H1 (cell line): ENCODE data around the gene TMEM203. TPM values are rescaled to one million over a fixed set of nuclear protein-coding genes. Genes with fewer than 3 reads are reported as not detected.

Source experiments
- CTCF ChIA-PET: fragments of 300-600 bp; sonication (Branson Sonifier 250); formaldehyde crosslinking; loops from one replicate; lab custom pipeline; 2021; ENCODE audit not compliant: partially characterized antibody; lab: Charles Lee
- POLR2A ChIA-PET: fragments of 300-600 bp; sonication (Branson Sonifier 250); formaldehyde crosslinking; loops from one replicate; lab custom pipeline; 2021; ENCODE audit warnings: inconsistent platforms; ENCODE audit not compliant: partially characterized antibody; lab: Charles Lee
- DNase-seq, 2 experiments: peaks; one replicate each; pipeline versions ENCODE4 v3.0.0 to v3.0.0-alpha.2; 2010 to 2022; ENCODE audit warnings: low spot score in 2 of 2, low read depth in 1 of 2, mixed read lengths in 1 of 2
- FAIRE-seq: peaks from 2 replicates; lab custom pipeline; 2011; peaks lifted over from hg19 to GRCh38; lab: Jason Lieb, UNC
- H2AFZ ChIP-seq: 2 replicates; pipeline ENCODE4 v1.8.1; 2012; ENCODE audit warnings: low read length, inconsistent platforms
- H2AK5ac ChIP-seq: 2 replicates; pipeline ENCODE4 v1.6.1; 2013; ENCODE audit warnings: low read depth, low read length
- H2BK120ac ChIP-seq: replicated peaks from 2 replicates; pipeline ENCODE3; 2013; ENCODE audit warnings: low read depth, low read length, inconsistent platforms
- H2BK12ac ChIP-seq: 2 replicates; pipeline ENCODE4 v1.6.1; 2013; ENCODE audit warnings: low read depth, low read length
- H2BK15ac ChIP-seq: 2 replicates; pipeline ENCODE4 v1.6.1; 2013; ENCODE audit warnings: low read length
- H2BK20ac ChIP-seq: 2 replicates; pipeline ENCODE4 v1.6.1; 2013; ENCODE audit warnings: low read length
- H2BK5ac ChIP-seq: 2 replicates; pipeline ENCODE4 v1.6.1; 2013; ENCODE audit warnings: low read depth, low read length
- H3K14ac ChIP-seq: 2 replicates; pipeline ENCODE4 v1.6.1; 2013; ENCODE audit warnings: inconsistent platforms; ENCODE audit not compliant: insufficient read length
- H3K18ac ChIP-seq: 2 replicates; pipeline ENCODE4 v1.6.1; 2013; ENCODE audit warnings: low read length; ENCODE audit errors: extremely low read depth
- H3K23ac ChIP-seq: 2 replicates; pipeline ENCODE4 v1.6.1; 2013; ENCODE audit warnings: inconsistent platforms; ENCODE audit not compliant: insufficient read length
- H3K23me2 ChIP-seq: 2 replicates; pipeline ENCODE4 v1.6.1; 2013; ENCODE audit warnings: low read depth, low read length
- H3K27ac ChIP-seq: 2 replicates; pipeline ENCODE4 v1.6.1; 2011; ENCODE audit warnings: low read depth, low read length, inconsistent platforms
- H3K27me3 ChIP-seq, 4 experiments: replicated peaks in 1 of 4; 1 replicate in 1 of 4; 2 replicates in 3 of 4; pipeline versions ENCODE4 v1.6.1 to v1.8.1; 2011 to 2013; ENCODE audit warnings: low read length in 3 of 4, mild to moderate bottlenecking in 3 of 4, inconsistent platforms in 2 of 4, mixed read lengths in 2 of 4, moderate library complexity in 1 of 4; ENCODE audit not compliant: control insufficient read depth in 3 of 4, insufficient read depth in 3 of 4; ENCODE audit errors: extremely low read depth in 1 of 4
- H3K36me3 ChIP-seq, 4 experiments: 2 replicates each; pipeline versions ENCODE4 v1.6.1 to v1.8.1; 2011 to 2013; ENCODE audit warnings: mild to moderate bottlenecking in 4 of 4, low read length in 3 of 4, moderate library complexity in 2 of 4, control low read depth in 1 of 4, inconsistent platforms in 1 of 4; ENCODE audit not compliant: insufficient read depth in 4 of 4, control insufficient read depth in 2 of 4
- H3K4ac ChIP-seq: replicated peaks from 2 replicates; pipeline ENCODE3; 2013; ENCODE audit warnings: low read length, low read depth, mixed read lengths, inconsistent platforms; ENCODE audit not compliant: insufficient read length
- H3K4me1 ChIP-seq, 4 experiments: replicated peaks in 1 of 4; 1 replicate in 1 of 4; 2 replicates in 3 of 4; pipeline versions ENCODE4 v1.6.1 to v1.8.1; 2011 to 2013; ENCODE audit warnings: low read length in 3 of 4, inconsistent platforms in 2 of 4, mixed read lengths in 1 of 4; ENCODE audit not compliant: insufficient read depth in 4 of 4, control insufficient read depth in 3 of 4
- H3K4me2 ChIP-seq, 2 experiments: 2 replicates each; pipeline versions ENCODE4 v1.6.1 to v1.8.1; 2011 to 2013; ENCODE audit warnings: low read depth in 2 of 2, low read length in 2 of 2, control low read depth in 1 of 2, inconsistent platforms in 1 of 2, mild to moderate bottlenecking in 1 of 2; ENCODE audit not compliant: insufficient read depth in 1 of 2
- H3K4me3 ChIP-seq, 4 experiments: fragments of 200-600, 300-600 bp in 1 of 4; sonication (generic), shearing (Covaris generic), sonication (Bioruptor Twin) in 1 of 4; 2 replicates each; pipeline versions ENCODE4 v1.5.1 to v1.8.1; 2011 to 2016; ENCODE audit warnings: low read length in 4 of 4, low read depth in 3 of 4, control low read depth in 2 of 4, inconsistent platforms in 2 of 4, mild to moderate bottlenecking in 2 of 4, mixed read lengths in 1 of 4, moderate library complexity in 1 of 4; ENCODE audit not compliant: insufficient read depth in 2 of 4; ENCODE audit errors: extremely low read depth in 1 of 4
- H3K56ac ChIP-seq: replicated peaks from 2 replicates; pipeline ENCODE3; 2013; ENCODE audit warnings: low read depth, mild to moderate bottlenecking, mixed read lengths, low read length, inconsistent platforms; ENCODE audit not compliant: insufficient read length
- H3K79me1 ChIP-seq: 2 replicates; pipeline ENCODE4 v1.6.1; 2013; ENCODE audit warnings: low read depth, low read length, control low read depth
- H3K79me2 ChIP-seq, 2 experiments: 2 replicates each; pipeline versions ENCODE4 v1.6.1 to v1.8.1; 2012 to 2013; ENCODE audit warnings: low read length in 2 of 2, mild to moderate bottlenecking in 2 of 2, inconsistent platforms in 1 of 2; ENCODE audit not compliant: insufficient read depth in 2 of 2, control insufficient read depth in 1 of 2
- H3K9ac ChIP-seq, 4 experiments: replicated peaks in 1 of 4; 1 replicate in 1 of 4; 2 replicates in 3 of 4; pipeline versions ENCODE4 v1.6.1 to v1.8.1; 2011 to 2013; ENCODE audit warnings: low read depth in 3 of 4, low read length in 3 of 4, control low read depth in 2 of 4, mild to moderate bottlenecking in 2 of 4, moderate library complexity in 2 of 4, inconsistent platforms in 1 of 4; ENCODE audit errors: extremely low read depth in 1 of 4
- H3K9me3 ChIP-seq, 2 experiments: 2 replicates each; pipeline versions ENCODE4 v1.6.1 to v1.8.1; 2012 to 2013; ENCODE audit warnings: mild to moderate bottlenecking in 2 of 2, moderate library complexity in 2 of 2, control low read depth in 1 of 2, inconsistent platforms in 1 of 2, low read depth in 1 of 2, low read length in 1 of 2, mixed read lengths in 1 of 2; ENCODE audit not compliant: insufficient read depth in 2 of 2
- H4K20me1 ChIP-seq, 2 experiments: replicated peaks in 1 of 2; 2 replicates each; pipeline versions ENCODE3 to v1.8.1; 2011 to 2013; ENCODE audit warnings: inconsistent platforms in 2 of 2, low read length in 2 of 2, mild to moderate bottlenecking in 1 of 2; ENCODE audit not compliant: insufficient read depth in 2 of 2, control insufficient read depth in 1 of 2
- H4K5ac ChIP-seq: 2 replicates; pipeline ENCODE4 v1.6.1; 2013; ENCODE audit warnings: low read length, low read depth, mixed read lengths, inconsistent platforms; ENCODE audit not compliant: insufficient read length
- H4K8ac ChIP-seq: 2 replicates; pipeline ENCODE4 v1.8.0; 2013; ENCODE audit warnings: mild to moderate bottlenecking, moderate library complexity, low read length, inconsistent platforms; ENCODE audit not compliant: insufficient read depth; ENCODE audit errors: extremely low read depth
- H4K91ac ChIP-seq: replicated peaks from 2 replicates; pipeline ENCODE3; 2013; ENCODE audit warnings: low read length, mixed read lengths, inconsistent platforms; ENCODE audit not compliant: insufficient read length
- CHD1 ChIP-seq: IDR thresholded peaks from 2 replicates; pipeline ENCODE4 v1.6.1; 2012; ENCODE audit warnings: low read depth, low read length, improper control_type of control experiment
- E2F6 ChIP-seq: IDR thresholded peaks from 2 replicates; pipeline ENCODE4 v1.6.1; 2012; ENCODE audit warnings: inconsistent platforms
- EZH2 ChIP-seq: fragments of 200-600 bp; sonication (generic); IDR thresholded peaks from 2 replicates; pipeline ENCODE4 v1.7.1; 2012; ENCODE audit warnings: low read depth, mild to moderate bottlenecking, moderate library complexity, low read length, inconsistent platforms; ENCODE audit not compliant: severe bottlenecking
- GABPA ChIP-seq: IDR thresholded peaks from 2 replicates; pipeline ENCODE4 v1.6.1; 2011; ENCODE audit warnings: mild to moderate bottlenecking, low read length, moderate library complexity, borderline replicate concordance; ENCODE audit not compliant: insufficient read depth
- POLR2A ChIP-seq, 2 experiments: IDR thresholded peaks; 1 replicate in 1 of 2; 2 replicates in 1 of 2; pipeline ENCODE4 v1.6.1; 2011; ENCODE audit warnings: low read depth in 2 of 2, low read length in 2 of 2, mild to moderate bottlenecking in 2 of 2; ENCODE audit errors: control extremely low read depth in 1 of 2
- SAP30 ChIP-seq: fragments of 300-600 bp; sonication (generic); IDR thresholded peaks from 2 replicates; pipeline ENCODE4 v1.7.1; 2012; ENCODE audit warnings: low read length, moderate library complexity, mild to moderate bottlenecking, inconsistent platforms; ENCODE audit not compliant: insufficient read depth, insufficient replicate concordance
- SUZ12 ChIP-seq: fragments of 200-600 bp; sonication (generic); IDR thresholded peaks from 2 replicates; pipeline ENCODE4 v1.6.1; 2012; ENCODE audit warnings: mild to moderate bottlenecking, inconsistent platforms, low read length, moderate library complexity, mixed read lengths
- WGBS, 2 experiments: shearing (Covaris generic) in 1 of 2; methylation state at CpG; one replicate each; pipeline versions ENCODE4 v1.1.6 to v1.1.7; 2013 to 2015; ENCODE audit warnings: low lambda C conversion rate in 2 of 2, mixed read lengths in 2 of 2, inconsistent platforms in 1 of 2, low coverage in 1 of 2, missing lambda C conversion rate in 1 of 2; ENCODE audit not compliant: insufficient replicate concordance in 2 of 2, insufficient coverage in 1 of 2, insufficient read length in 1 of 2; ENCODE audit errors: extremely low coverage in 1 of 2, missing lambda C conversion rate in 1 of 2; 5-methylcytosine and 5-hydroxymethylcytosine counted together
- polyA plus RNA-seq, 7 experiments: library from polyadenylated mRNA; depleted of rRNA in 3 of 7; stranded (reverse) in 5 of 7; unstranded in 2 of 7; fragments of >200 nt in 5 of 7; fragments of 200-250 nt in 2 of 7; gene quantifications; 1 replicate in 5 of 7; 2 replicates in 1 of 7; 4 replicates in 1 of 7; pipeline versions ENCODE4 v1.2.1 to v1.2.3, GENCODE V29; 2011 to 2013; ENCODE audit warnings: missing spikeins in 2 of 7, mixed read lengths in 2 of 7
- total RNA-seq: library from RNA; stranded (reverse); fragmentation: NEBNext Ultra II Directional; extraction: Animal tissue kit (Norgen Biotek cat#: 25700); gene quantifications from 2 replicates; pipeline ENCODE4 v1.2.1, GENCODE V29; 2021

Gene TMEM203
- total and polyA plus RNA-seq, 2 of the 8 experiments (the other 6 are each of a cell fraction or from before 2014, with no cell fraction given) = 44.1 to 57.1 TPM

DNA sequence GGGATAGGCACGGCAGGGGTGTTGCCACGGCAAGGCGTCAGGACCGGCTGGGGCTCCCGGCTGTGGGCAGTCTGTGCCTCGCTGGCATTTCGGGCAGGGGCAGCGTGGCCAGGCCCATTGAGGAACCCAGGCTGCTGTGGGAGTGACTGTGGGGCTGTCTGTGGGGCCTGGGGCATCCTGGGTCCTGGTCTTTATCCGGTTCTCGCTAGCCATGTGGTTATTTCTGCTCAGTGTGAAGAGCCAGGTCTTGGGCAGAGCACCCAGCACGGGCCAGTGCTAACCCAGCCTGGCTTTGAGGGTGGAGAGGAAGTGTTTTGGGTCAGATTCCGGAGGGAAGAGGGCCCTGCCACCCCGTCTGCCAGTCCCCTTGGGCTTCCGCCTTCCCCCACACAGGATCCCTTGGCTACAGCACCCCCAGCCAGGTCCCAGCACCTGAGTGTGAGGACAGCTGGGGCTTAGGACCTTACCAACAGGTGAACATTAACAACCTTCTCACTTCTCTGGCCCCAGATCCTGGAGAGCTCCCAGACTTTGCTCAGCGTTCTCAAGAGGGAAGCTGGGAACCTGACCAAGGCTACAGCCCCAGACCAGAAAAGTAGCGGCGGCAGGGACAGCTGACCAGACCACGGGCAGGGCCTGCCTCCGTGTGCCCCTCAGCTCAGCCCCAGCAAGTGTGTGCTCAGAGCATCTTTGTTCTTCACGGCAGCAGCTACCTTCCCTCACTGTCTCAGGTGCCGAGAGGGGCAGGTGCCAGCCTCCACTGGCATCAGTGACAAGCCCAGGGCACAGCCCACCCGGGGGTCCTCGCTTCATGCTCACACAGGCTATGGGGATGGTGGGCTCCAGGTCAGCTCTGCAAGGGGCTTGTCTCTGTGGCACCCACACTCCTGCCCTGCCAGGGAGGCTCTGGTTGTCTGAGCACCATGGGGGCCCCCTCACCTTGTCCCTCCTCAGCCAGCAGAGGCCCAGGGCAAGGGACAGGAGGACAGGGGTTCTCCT is 15.9 kb downstream of the TMEM203 start:
- H3K36me3 ChIP-seq = peaks cover 0 to 4% (median 3%) of the 10 kb centered on the region in 4 experiments; a peak in 4 of 8 replicates
- no peak overlapping the region for H4K5ac ChIP-seq
- H3K4ac ChIP-seq = no peak overlapping the region
- no peak overlapping the region for H2BK20ac ChIP-seq
- H3K4me1 ChIP-seq = peaks cover 0 to 24% (median 9%) of the 10 kb centered on the region in 4 experiments; a peak in 6 of 7 replicates
- peak overlapping the region; percentile 76 to 99 for H3K4me2 ChIP-seq
- DNase-seq = no peak
- H3K79me2 ChIP-seq = peaks cover 0 to 30% of the 10 kb centered on the region in 2 experiments; a peak in 2 of 4 replicates
- no peak overlapping the region for H4K91ac ChIP-seq
- peak overlapping the region in 2 of 4 experiments; percentile 78 to 80; a peak in 4 of 7 replicates for H3K9ac ChIP-seq
- H3K18ac ChIP-seq = no peak overlapping the region
- peak overlapping the region; percentile 71 to 92 (median 82) for H3K4me3 ChIP-seq
- TF ChIP-seq SAP30 (no peak), E2F6 (no peak), EZH2 (no peak), CHD1 (no peak), POLR2A (IDR thresholded peaks at IDR 0.05; ENCODE audit: control extremely low read depth in 1 of 2, low read depth in 2 of 2, low read length in 2 of 2) (no peak), SUZ12 (no peak), GABPA (0 out of 2 replicates have a peak, but pooled peaks have one; percentile 44)
- TF ChIP-seq, all 59 proteins: peak for 1
- no peaks in the 10 kb centered on the region for H3K9me3 ChIP-seq
- peaks cover 8% of the 10 kb centered on the region; the same call in 1 of the 2 replicates for H3K23me2 ChIP-seq
- H3K14ac ChIP-seq = no peak overlapping the region
- CTCF ChIA-PET = interaction anchor here (0.5 to 14.0 kb wide), 25 partner anchors 9 to 389 kb away, joined by 3 to 204 read pairs (median 4); partner anchors contain the start of genes CYSRT1, LRRC26, NDOR1 and NELFB
- no peak overlapping the region for H2BK15ac ChIP-seq
- H2BK120ac ChIP-seq = no peak overlapping the region
- peaks cover 11 to 29% of the 10 kb centered on the region in 2 experiments for H4K20me1 ChIP-seq
- no peak overlapping the region for H2BK5ac ChIP-seq
- no peak overlapping the region for H2AFZ ChIP-seq
- FAIRE-seq = no peak
- no peak overlapping the region for H3K27ac ChIP-seq
- H3K27me3 ChIP-seq = no peaks in the 10 kb centered on the region; a peak in 1 of 7 replicates
- H2AK5ac ChIP-seq = no peak overlapping the region; the same call in 1 of the 2 replicates
- WGBS, 2 experiments = 56% methylated on average over 23 of the region's 23 CpGs; no CpG with 5 or more reads in 1 of the 2 experiments
- H2BK12ac ChIP-seq = no peak overlapping the region
- H3K79me1 ChIP-seq = peaks cover 9% of the 10 kb centered on the region; the same call in 1 of the 2 replicates
- no peak overlapping the region for H3K56ac ChIP-seq
- H4K8ac ChIP-seq = peak overlapping the region; percentile 59; the same call in 1 of the 2 replicates
- no peak overlapping the region for H3K23ac ChIP-seq
- POLR2A ChIA-PET = interaction anchor here (0.9 to 11.0 kb wide), 17 partner anchors 9 to 122 kb away, joined by 3 to 107 read pairs (median 8); partner anchors contain the start of genes CYSRT1, NDOR1, RNF208 and RNF224
